GM18507 (cell line): Measurements from ENCODE around the gene TYRO3.

Experiments
- DNase-seq: peaks from one replicate; pipeline ENCODE4 v3.0.0; 2011; ENCODE audit warnings: low read depth; ENCODE audit not compliant: insufficient read length; ENCODE audit errors: extremely low spot score
- FAIRE-seq: peaks from 2 replicates; lab custom pipeline; 2011; peaks lifted over from hg19 to GRCh38; lab: Jason Lieb, UNC

TYRO3 gene

DNA sequence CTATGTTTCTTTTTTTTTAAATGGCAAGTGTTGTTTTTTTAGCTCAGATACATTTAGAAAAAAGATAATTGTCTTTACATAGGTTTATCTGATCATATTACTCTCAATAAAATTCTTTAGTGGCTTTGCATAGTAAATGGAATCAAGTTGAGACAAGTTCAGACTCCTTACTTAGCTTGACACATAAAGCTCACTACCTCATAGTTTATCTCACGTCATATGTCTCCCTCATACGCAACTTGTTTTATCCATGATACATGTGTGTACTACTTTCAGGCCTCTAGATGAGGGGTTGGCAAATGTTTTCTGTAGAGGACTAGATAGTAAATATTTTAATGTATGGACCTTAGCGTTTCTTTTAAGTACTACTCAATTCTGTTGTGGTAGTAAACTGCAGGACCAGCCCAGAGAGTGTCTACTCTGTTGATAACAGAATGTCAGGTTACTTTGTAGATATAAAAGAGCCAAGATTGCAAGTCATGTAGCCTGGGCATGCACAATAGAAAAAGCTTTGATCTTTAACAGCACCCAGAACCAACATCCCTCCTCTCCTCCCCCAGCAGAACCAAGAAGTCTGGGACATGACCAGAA, 73.0 kb downstream of the TYRO3 start:
- FAIRE-seq (no peak), DNase-seq (no peak)
